Sigmoid colon (tissue), 4 donors: ENCODE measurements around the gene FGF9.

Source experiments
- EP300 ChIP-seq, 4 donors: sonication (generic); formaldehyde crosslinking; IDR thresholded peaks; one replicate each; pipeline ENCODE4 v1.6.1; 2017; ENCODE audit warnings: antibody characterized with exemption in 4 of 4
- POLR2A ChIP-seq, 2 donors: fragments of 450-650 bp; IDR thresholded peaks; one replicate each; pipeline ENCODE4 v1.6.1; 2016; ENCODE audit warnings: antibody characterized with exemption in 2 of 2, mild to moderate bottlenecking in 2 of 2, moderate library complexity in 2 of 2
- POLR2AphosphoS5 ChIP-seq, 4 donors: sonication (generic); formaldehyde crosslinking; IDR thresholded peaks; one replicate each; pipeline ENCODE4 v1.6.1; 2017; ENCODE audit warnings: antibody characterized with exemption in 4 of 4
- TF ChIP-seq, protein P1 (sequence below), 4 experiments: fragments of 450-650 bp in 3 of 4; fragments of 200-600 bp in 1 of 4; IDR thresholded peaks; one replicate each; pipeline ENCODE4 v1.5.1; 2016 to 2019; ENCODE audit warnings: antibody characterized with exemption in 4 of 4, mild to moderate bottlenecking in 3 of 4, moderate library complexity in 2 of 4

DNA sequence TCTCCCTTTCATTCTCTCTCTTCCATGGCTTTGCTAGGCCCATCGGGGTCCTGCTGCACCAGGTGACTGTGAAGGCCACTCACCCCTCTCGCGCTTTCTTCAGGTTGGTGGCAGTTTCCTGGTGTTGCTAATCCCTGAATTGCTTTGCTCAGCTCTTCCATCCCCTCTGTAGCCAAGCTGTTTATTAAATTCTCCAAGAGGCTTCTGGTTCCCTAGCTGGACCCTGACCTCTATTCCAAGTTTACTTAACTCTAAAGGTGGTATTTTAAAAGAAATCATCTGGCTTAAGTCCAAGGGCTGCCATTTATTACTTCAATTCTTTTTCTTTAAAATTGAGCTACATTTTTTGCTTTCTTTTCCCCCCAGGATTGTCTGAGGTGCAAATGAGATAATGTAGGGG lies 34.2 kb upstream of the FGF9 start:
- TF ChIP-seq POLR2AphosphoS5 (IDR thresholded peaks at IDR 0.05) (no peak), POLR2A (IDR thresholded peaks at IDR 0.05) (no peak), EP300 (IDR thresholded peaks at IDR 0.05) (no peak)
- TF ChIP-seq, protein P1, sequence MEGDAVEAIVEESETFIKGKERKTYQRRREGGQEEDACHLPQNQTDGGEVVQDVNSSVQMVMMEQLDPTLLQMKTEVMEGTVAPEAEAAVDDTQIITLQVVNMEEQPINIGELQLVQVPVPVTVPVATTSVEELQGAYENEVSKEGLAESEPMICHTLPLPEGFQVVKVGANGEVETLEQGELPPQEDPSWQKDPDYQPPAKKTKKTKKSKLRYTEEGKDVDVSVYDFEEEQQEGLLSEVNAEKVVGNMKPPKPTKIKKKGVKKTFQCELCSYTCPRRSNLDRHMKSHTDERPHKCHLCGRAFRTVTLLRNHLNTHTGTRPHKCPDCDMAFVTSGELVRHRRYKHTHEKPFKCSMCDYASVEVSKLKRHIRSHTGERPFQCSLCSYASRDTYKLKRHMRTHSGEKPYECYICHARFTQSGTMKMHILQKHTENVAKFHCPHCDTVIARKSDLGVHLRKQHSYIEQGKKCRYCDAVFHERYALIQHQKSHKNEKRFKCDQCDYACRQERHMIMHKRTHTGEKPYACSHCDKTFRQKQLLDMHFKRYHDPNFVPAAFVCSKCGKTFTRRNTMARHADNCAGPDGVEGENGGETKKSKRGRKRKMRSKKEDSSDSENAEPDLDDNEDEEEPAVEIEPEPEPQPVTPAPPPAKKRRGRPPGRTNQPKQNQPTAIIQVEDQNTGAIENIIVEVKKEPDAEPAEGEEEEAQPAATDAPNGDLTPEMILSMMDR (IDR thresholded peaks at IDR 0.05) = no peak
